Measurements from ENCODE around the gene TENT5C.

Gene TENT5C

GRCh38 chr1:117657949-117658660 is 52.3 kb downstream of the TENT5C start:
- DNase-seq, result no peak

- DNase-seq, result no peak
Measured at GRCh38 chr1:117658676-117659075, 52.8 kb downstream of the TENT5C start.

- DNase-seq, result no peak
Measured at GRCh38 chr1:117659550-117660270, 53.9 kb downstream of the TENT5C start.

GRCh38 chr1:117660271-117660965 is 54.6 kb downstream of the TENT5C start:
- no peak for DNase-seq

- no peak for DNase-seq
Measured at GRCh38 chr1:117661027-117661426, 55.2 kb downstream of the TENT5C start.

GRCh38 chr1:117662667-117663066 is 56.8 kb downstream of the TENT5C start:
- DNase-seq, result no peak

- DNase-seq, result no peak
Measured at GRCh38 chr1:117663156-117663902, 57.5 kb downstream of the TENT5C start.

- DNase-seq, result no peak
Measured at GRCh38 chr1:117664314-117664713, 58.5 kb downstream of the TENT5C start.

GRCh38 chr1:117665556-117666270 is 59.9 kb downstream of the TENT5C start:
- DNase-seq, result no peak

GRCh38 chr1:117669572-117669971 is 63.7 kb downstream of the TENT5C start:
- no peak for DNase-seq

GRCh38 chr1:117670976-117671780 is 65.3 kb downstream of the TENT5C start:
- no peak for DNase-seq

- no peak for DNase-seq
Measured at GRCh38 chr1:117671781-117672501, 66.1 kb downstream of the TENT5C start.

GRCh38 chr1:117672756-117673155 is 66.9 kb downstream of the TENT5C start:
- no peak for DNase-seq

- DNase-seq, result no peak
Measured at GRCh38 chr1:117673405-117673804, 67.6 kb downstream of the TENT5C start.

GRCh38 chr1:117674521-117675400 is 68.9 kb downstream of the TENT5C start:
- no peak for DNase-seq

- DNase-seq, result no peak
Measured at GRCh38 chr1:117675907-117676430, 70.1 kb downstream of the TENT5C start.

GRCh38 chr1:117676615-117677130 is 70.8 kb downstream of the TENT5C start:
- no peak for DNase-seq
